ENCODE measurements around the gene HCLS1.

- TF ChIP-seq, protein P1, sequence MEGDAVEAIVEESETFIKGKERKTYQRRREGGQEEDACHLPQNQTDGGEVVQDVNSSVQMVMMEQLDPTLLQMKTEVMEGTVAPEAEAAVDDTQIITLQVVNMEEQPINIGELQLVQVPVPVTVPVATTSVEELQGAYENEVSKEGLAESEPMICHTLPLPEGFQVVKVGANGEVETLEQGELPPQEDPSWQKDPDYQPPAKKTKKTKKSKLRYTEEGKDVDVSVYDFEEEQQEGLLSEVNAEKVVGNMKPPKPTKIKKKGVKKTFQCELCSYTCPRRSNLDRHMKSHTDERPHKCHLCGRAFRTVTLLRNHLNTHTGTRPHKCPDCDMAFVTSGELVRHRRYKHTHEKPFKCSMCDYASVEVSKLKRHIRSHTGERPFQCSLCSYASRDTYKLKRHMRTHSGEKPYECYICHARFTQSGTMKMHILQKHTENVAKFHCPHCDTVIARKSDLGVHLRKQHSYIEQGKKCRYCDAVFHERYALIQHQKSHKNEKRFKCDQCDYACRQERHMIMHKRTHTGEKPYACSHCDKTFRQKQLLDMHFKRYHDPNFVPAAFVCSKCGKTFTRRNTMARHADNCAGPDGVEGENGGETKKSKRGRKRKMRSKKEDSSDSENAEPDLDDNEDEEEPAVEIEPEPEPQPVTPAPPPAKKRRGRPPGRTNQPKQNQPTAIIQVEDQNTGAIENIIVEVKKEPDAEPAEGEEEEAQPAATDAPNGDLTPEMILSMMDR (conservative IDR thresholded peaks at IDR 0.05; ENCODE audit: low read length) = no peak
- no peak for TF ChIP-seq EZH2phosphoT487 (IDR thresholded peaks at IDR 0.05; ENCODE audit: borderline replicate concordance, low read depth, low read length)
These were observed 34.2 kb downstream of the HCLS1 start for GRCh38 chr3:121626495-121626894.
